K562 (cell line): ENCODE data around the gene TKTL1. TPM values are rescaled to one million over a fixed set of nuclear protein-coding genes. Genes with fewer than 3 reads are reported as not detected.

ENCODE experiments used
- ATAC-seq: fragments of 200-7000 bp; cut with Tn5 transposase; 3 replicates; pipeline ENCODE4 v1.9.1; 2020; ENCODE audit warnings: moderate library complexity
- BruUV-seq: library from RNA; stranded (reverse); fragments of 400-500 nt; replicated peaks from 2 replicates; lab custom pipeline; 2021; lab: Mats Ljungman, UMichigan
- CTCF ChIA-PET: fragments of 300-600 bp; formaldehyde crosslinking; extraction: SDS; loops from one replicate; lab custom pipeline; 2021; ENCODE audit warnings: low intra/inter-chr PET ratio; lab: Yijun Ruan, JAX
- POLR2A ChIA-PET: fragments of 300-600, 350-650 bp; sonication (Branson Sonifier 250); formaldehyde crosslinking; extraction: SDS; loops from one replicate; lab custom pipeline; 2021; ENCODE audit warnings: antibody characterized with exemption, inconsistent platforms; lab: Yijun Ruan, JAX
- DNase-seq, 4 experiments: peaks; one replicate each; pipeline versions ENCODE4 v3.0.0 to v3.0.0-alpha.2; 2011 to 2018; ENCODE audit warnings: low spot score in 3 of 4, mixed read lengths in 3 of 4; ENCODE audit errors: extremely low read depth in 1 of 4
- FAIRE-seq: peaks from 2 replicates; lab custom pipeline; 2011; peaks lifted over from hg19 to GRCh38; lab: Jason Lieb, UNC
- H2AFZ ChIP-seq: 2 replicates; pipeline ENCODE4 v1.6.0; 2011; ENCODE audit warnings: low read depth, low read length, control low read depth, inconsistent platforms
- H3K27ac ChIP-seq: fragments of 200-600 bp; 3 replicates; pipeline ENCODE4 v1.8.0; 2011; ENCODE audit warnings: low read depth, mild to moderate bottlenecking, control low read depth, inconsistent platforms, low read length, moderate library complexity, mixed read lengths; ENCODE audit errors: extremely low read depth
- H3K27me3 ChIP-seq, 2 experiments: fragments of 300-600 bp in 1 of 2; 2 replicates in 1 of 2; 3 replicates in 1 of 2; pipeline versions ENCODE4 v1.6.0 to v1.8.0; 2011; ENCODE audit warnings: inconsistent platforms in 2 of 2, low read length in 2 of 2, mild to moderate bottlenecking in 1 of 2, mixed read lengths in 1 of 2, moderate library complexity in 1 of 2; ENCODE audit not compliant: control insufficient read depth in 2 of 2, insufficient read depth in 2 of 2
- H3K36me3 ChIP-seq: fragments of 300-600 bp; 3 replicates; pipeline ENCODE4 v1.8.0; 2011; ENCODE audit warnings: mild to moderate bottlenecking, low read length, inconsistent platforms; ENCODE audit not compliant: control insufficient read depth, insufficient read depth
- H3K4me1 ChIP-seq, 2 experiments: fragments of 200-600 bp in 1 of 2; replicated peaks in 1 of 2; 2 replicates in 1 of 2; 3 replicates in 1 of 2; pipeline versions ENCODE4 v1.5.1 to v1.8.0; 2011; ENCODE audit warnings: inconsistent platforms in 2 of 2, low read length in 2 of 2, mild to moderate bottlenecking in 1 of 2, mixed read lengths in 1 of 2, moderate library complexity in 1 of 2; ENCODE audit not compliant: control insufficient read depth in 2 of 2, insufficient read depth in 2 of 2
- H3K4me2 ChIP-seq: 2 replicates; pipeline ENCODE4 v1.6.1; 2011; ENCODE audit warnings: low read length, control low read depth, inconsistent platforms, mixed read lengths; ENCODE audit not compliant: insufficient read depth
- H3K4me3 ChIP-seq: fragments of 200-600 bp; sonication (generic), shearing (Covaris generic); 2 replicates; pipeline ENCODE4 v1.5.1; 2016; ENCODE audit warnings: control low read depth, inconsistent platforms
- H3K79me2 ChIP-seq: fragments of 200-600 bp; 3 replicates; pipeline ENCODE4 v1.8.0; 2011; ENCODE audit warnings: low read length, inconsistent platforms; ENCODE audit not compliant: control insufficient read depth, insufficient read depth
- H3K9ac ChIP-seq, 2 experiments: 2 replicates each; pipeline versions ENCODE4 v1.6.0 to v1.6.1; 2011; ENCODE audit warnings: low read depth in 2 of 2, low read length in 2 of 2, control low read depth in 1 of 2, inconsistent platforms in 1 of 2, mild to moderate bottlenecking in 1 of 2, mixed read lengths in 1 of 2; ENCODE audit not compliant: insufficient read depth in 1 of 2
- H3K9me1 ChIP-seq: one replicate; pipeline ENCODE4 v1.6.0; 2011; ENCODE audit warnings: inconsistent platforms, mild to moderate bottlenecking, low read length, moderate library complexity; ENCODE audit not compliant: control insufficient read depth, insufficient read depth
- H3K9me3 ChIP-seq: replicated peaks from 2 replicates; pipeline ENCODE4 v1.5.1; 2011; ENCODE audit warnings: low read depth, low read length, inconsistent platforms; ENCODE audit not compliant: control insufficient read depth, insufficient read depth
- H4K20me1 ChIP-seq: replicated peaks from 2 replicates; pipeline ENCODE4 v1.6.1; 2011; ENCODE audit warnings: low read length, inconsistent platforms, mixed read lengths; ENCODE audit not compliant: control insufficient read depth, insufficient read depth
- CC2D1A ChIP-seq: fragments of 450-650 bp; IDR thresholded peaks from 2 replicates; pipeline ENCODE4 v1.6.1; 2017; ENCODE audit warnings: mild to moderate bottlenecking
- POLR2G ChIP-seq: fragments of 200-400 bp; formaldehyde crosslinking; IDR thresholded peaks from 2 replicates; pipeline ENCODE4 v1.6.1; 2017; ENCODE audit warnings: low read depth, mild to moderate bottlenecking, antibody characterized with exemption, low read length, moderate library complexity
- RBFOX2 ChIP-seq: fragments of 200-400 bp; formaldehyde crosslinking; IDR thresholded peaks from 2 replicates; pipeline ENCODE4 v1.6.1; 2017; ENCODE audit warnings: low read depth, mild to moderate bottlenecking, low read length, moderate library complexity
- WGBS: fragments of 100-300 bp; shearing (Covaris generic); methylation state at CpG from one replicate; pipeline ENCODE4 v1.1.6; 2016; ENCODE audit warnings: low coverage, mixed read lengths; ENCODE audit not compliant: insufficient coverage; ENCODE audit errors: missing lambda C conversion rate; 5-methylcytosine and 5-hydroxymethylcytosine counted together
- in situ Hi-C: fragments of 300-500 bp; cut with MboI; formaldehyde crosslinking; loops from 4 replicates; pipeline ENCODE4 v1.15.0; 2018; ENCODE audit warnings: inconsistent platforms, mixed read lengths
- intact Hi-C: fragments of 100-400 bp; cut with micrococcal nuclease; formaldehyde crosslinking; loops from 2 replicates; pipeline ENCODE4 v1.14.2; 2022
- polyA plus RNA-seq, 8 experiments: library from polyadenylated mRNA; depleted of rRNA in 4 of 8; stranded (reverse) in 5 of 8; unstranded in 3 of 8; fragments of >200 nt; fragmentation: Nextera tagmentation in 2 of 8; fragmentation: Illumina TruSeq in 1 of 8; extraction: Ambion mirVana in 2 of 8; extraction: Trizol in 1 of 8; gene quantifications; 2 replicates each; pipeline versions ENCODE4 v1.2.1 to v1.2.3, GENCODE V29; 2011 to 2014; ENCODE audit warnings: inconsistent platforms in 1 of 8, missing spikeins in 1 of 8
- total RNA-seq, 7 experiments: library from RNA; depleted of rRNA in 6 of 7; stranded (reverse); fragments of >200 nt in 6 of 7; fragmentation: Illumina TruSeq in 2 of 7; extraction: Trizol in 2 of 7; gene quantifications; 2 replicates each; pipeline versions ENCODE4 v1.2.1 to v1.2.3, GENCODE V29; 2011 to 2021; ENCODE audit warnings: low replicate concordance in 1 of 7
- TF ChIP-seq, protein P1 (sequence below): fragments of 450-650 bp; IDR thresholded peaks from 2 replicates; pipeline ENCODE4 v1.6.1; 2016; ENCODE audit warnings: borderline replicate concordance

Gene TKTL1
- total and polyA plus RNA-seq, 9 of the 15 experiments (the other 6 are each of a cell fraction or from before 2014, with no cell fraction given), result 0.18 to 0.71 (median 0.38) TPM

- no peaks in the 10 kb centered on the region for H3K79me2 ChIP-seq
- no peaks in the 10 kb centered on the region for H3K27me3 ChIP-seq
- FAIRE-seq, result no peak
- H4K20me1 ChIP-seq, result peaks cover 6% of the 10 kb centered on the region
- ATAC-seq, result no peak
- no peak overlapping the region; a peak in 1 of 4 replicates for H3K9ac ChIP-seq
- H2AFZ ChIP-seq, result no peak overlapping the region
- no peak overlapping the region for H3K27ac ChIP-seq
- H3K9me1 ChIP-seq, result no peaks in the 10 kb centered on the region
- no peak for DNase-seq
- no TSS peak for BruUV-seq
- in situ Hi-C loops (no loop called here), intact Hi-C loops (no loop called here)
- H3K4me3 ChIP-seq, result no peak overlapping the region
- WGBS, result 91% methylated on average over 7 of the region's 30 CpGs
- no peak overlapping the region for H3K4me2 ChIP-seq
- CTCF ChIA-PET, result no interaction called here
- TF ChIP-seq, protein P1, sequence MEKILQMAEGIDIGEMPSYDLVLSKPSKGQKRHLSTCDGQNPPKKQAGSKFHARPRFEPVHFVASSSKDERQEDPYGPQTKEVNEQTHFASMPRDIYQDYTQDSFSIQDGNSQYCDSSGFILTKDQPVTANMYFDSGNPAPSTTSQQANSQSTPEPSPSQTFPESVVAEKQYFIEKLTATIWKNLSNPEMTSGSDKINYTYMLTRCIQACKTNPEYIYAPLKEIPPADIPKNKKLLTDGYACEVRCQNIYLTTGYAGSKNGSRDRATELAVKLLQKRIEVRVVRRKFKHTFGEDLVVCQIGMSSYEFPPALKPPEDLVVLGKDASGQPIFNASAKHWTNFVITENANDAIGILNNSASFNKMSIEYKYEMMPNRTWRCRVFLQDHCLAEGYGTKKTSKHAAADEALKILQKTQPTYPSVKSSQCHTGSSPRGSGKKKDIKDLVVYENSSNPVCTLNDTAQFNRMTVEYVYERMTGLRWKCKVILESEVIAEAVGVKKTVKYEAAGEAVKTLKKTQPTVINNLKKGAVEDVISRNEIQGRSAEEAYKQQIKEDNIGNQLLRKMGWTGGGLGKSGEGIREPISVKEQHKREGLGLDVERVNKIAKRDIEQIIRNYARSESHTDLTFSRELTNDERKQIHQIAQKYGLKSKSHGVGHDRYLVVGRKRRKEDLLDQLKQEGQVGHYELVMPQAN, result no peak
- TF ChIP-seq POLR2G (peak; percentile 51), RBFOX2 (peak; percentile 31), CC2D1A (no peak)
- no peaks in the 10 kb centered on the region for H3K9me3 ChIP-seq
- POLR2A ChIA-PET, result interaction anchor here (0.6 to 1.8 kb wide), 2 partner anchors 14 to 45 kb away, joined by 3 to 5 read pairs; no protein-coding TSS in a partner anchor
- peaks cover 0 to 31% of the 10 kb centered on the region in 2 experiments; a peak in 1 of 5 replicates for H3K4me1 ChIP-seq
- peaks cover 100% of the 10 kb centered on the region; the same call in 2 of the 3 replicates for H3K36me3 ChIP-seq
Observed at GRCh38 chrX:154355094-154355775, 59.6 kb downstream of the TKTL1 start.
